NK-92 (cell line): ENCODE results near the gene OR2V1.
"Not testable (repeated sequence)": the region's sequence is repeated elsewhere in the genome, so short reads cannot be mapped to it uniquely, and the experiment has no call there.

ENCODE experiments used
- DNase-seq: peaks from one replicate; lab custom pipeline; 2025; ENCODE audit not compliant: unreplicated experiment; lab: John Stamatoyannopoulos, UW

OR2V1 gene

GRCh38 chr5:181130832-181131496, at the start of gene OR2V1:
Gene OR2V1 (minus strand): TSS chr5:181131169. CDS start chr5:181125304, 5,865 bp downstream.
- no peak for DNase-seq

GRCh38 chr5:181177559-181177958, 46.6 kb upstream of the OR2V1 start:
- not testable (repeated sequence) for DNase-seq

- DNase-seq = no peak
These were observed 45.4 kb upstream of the OR2V1 start for GRCh38 chr5:181176254-181176952.

GRCh38 chr5:181173420-181174342, 42.7 kb upstream of the OR2V1 start:
- DNase-seq = no peak

GRCh38 chr5:181173027-181173419, 42.1 kb upstream of the OR2V1 start:
- DNase-seq = no peak

- DNase-seq = no peak
These were observed 40.8 kb upstream of the OR2V1 start for GRCh38 chr5:181171782-181172181.

GRCh38 chr5:181170996-181171395, 40.0 kb upstream of the OR2V1 start:
- DNase-seq = no peak

GRCh38 chr5:181170237-181170825, 39.4 kb upstream of the OR2V1 start:
- DNase-seq = no peak

GRCh38 chr5:181169459-181170236, 38.7 kb upstream of the OR2V1 start:
- DNase-seq = not testable (repeated sequence)

- no peak for DNase-seq
These were observed 37.7 kb upstream of the OR2V1 start for GRCh38 chr5:181168595-181169118.

GRCh38 chr5:181167814-181168488, 37.0 kb upstream of the OR2V1 start:
- DNase-seq = no peak

- DNase-seq = no peak
These were observed 36.1 kb upstream of the OR2V1 start for GRCh38 chr5:181166812-181167733.

- DNase-seq = no peak
These were observed 33.3 kb upstream of the OR2V1 start for GRCh38 chr5:181164076-181164952.

GRCh38 chr5:181163487-181164075, 32.6 kb upstream of the OR2V1 start:
- no peak for DNase-seq

GRCh38 chr5:181161534-181162175, 30.7 kb upstream of the OR2V1 start:
- DNase-seq = no peak

- DNase-seq = not testable (repeated sequence)
These were observed 30.0 kb upstream of the OR2V1 start for GRCh38 chr5:181160755-181161533.
